ENCODE measurements around the gene GNAT1. TPM values are rescaled to one million over a fixed set of nuclear protein-coding genes. Genes with fewer than 3 reads are reported as not detected.

GNAT1 gene
- total RNA-seq, 4 donors from 2014 or later: not detected

DNA sequence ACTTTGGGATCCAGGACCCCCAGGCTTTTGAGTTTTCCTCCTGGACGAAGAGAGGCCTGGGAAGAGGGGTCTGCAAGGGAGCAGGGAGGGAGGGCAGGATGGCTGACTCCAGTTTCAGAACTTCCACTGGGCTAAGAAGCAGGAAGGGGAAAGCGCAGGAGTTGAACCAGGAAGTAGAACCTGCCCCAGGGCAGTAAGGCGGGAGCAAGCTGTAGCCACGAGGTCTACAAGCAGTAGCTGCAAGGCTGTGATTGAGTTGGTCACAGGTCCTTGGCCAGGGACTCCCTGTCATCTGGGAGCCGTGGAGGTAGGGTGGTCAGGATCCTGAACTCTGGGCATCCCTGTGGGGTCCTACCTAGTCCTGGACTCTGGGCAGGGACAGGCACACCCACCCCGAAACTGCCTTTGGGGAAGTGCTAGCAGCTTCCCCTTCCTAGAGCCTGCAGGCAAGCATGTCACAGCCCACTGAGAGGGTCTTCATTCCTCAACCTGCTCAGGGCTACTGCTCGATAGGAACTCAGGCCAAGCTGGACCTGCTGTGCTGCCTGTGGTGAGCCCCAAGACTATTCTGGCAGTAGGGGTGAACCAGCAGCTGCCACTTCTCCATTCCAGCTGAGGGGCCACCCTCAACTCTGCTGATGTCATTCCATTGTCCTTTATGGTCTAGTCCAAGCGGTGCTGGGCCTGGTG, 38.8 kb downstream of the GNAT1 start:
- H3K27ac ChIP-seq: no peak overlapping the region
- no peaks in the 10 kb centered on the region for H3K27me3 ChIP-seq
- 86 to 94% methylated on average over 6 to 7 of the region's 8 CpGs for WGBS, 2 donors
- no peak for DNase-seq
- intact Hi-C loops (cut with DNase I): no loop called here
- H3K4me1 ChIP-seq: peaks cover 15 to 23% of the 10 kb centered on the region in 2 donors
- TF ChIP-seq POLR2A (IDR thresholded peaks at IDR 0.05): no peak
- TF ChIP-seq, protein P1, sequence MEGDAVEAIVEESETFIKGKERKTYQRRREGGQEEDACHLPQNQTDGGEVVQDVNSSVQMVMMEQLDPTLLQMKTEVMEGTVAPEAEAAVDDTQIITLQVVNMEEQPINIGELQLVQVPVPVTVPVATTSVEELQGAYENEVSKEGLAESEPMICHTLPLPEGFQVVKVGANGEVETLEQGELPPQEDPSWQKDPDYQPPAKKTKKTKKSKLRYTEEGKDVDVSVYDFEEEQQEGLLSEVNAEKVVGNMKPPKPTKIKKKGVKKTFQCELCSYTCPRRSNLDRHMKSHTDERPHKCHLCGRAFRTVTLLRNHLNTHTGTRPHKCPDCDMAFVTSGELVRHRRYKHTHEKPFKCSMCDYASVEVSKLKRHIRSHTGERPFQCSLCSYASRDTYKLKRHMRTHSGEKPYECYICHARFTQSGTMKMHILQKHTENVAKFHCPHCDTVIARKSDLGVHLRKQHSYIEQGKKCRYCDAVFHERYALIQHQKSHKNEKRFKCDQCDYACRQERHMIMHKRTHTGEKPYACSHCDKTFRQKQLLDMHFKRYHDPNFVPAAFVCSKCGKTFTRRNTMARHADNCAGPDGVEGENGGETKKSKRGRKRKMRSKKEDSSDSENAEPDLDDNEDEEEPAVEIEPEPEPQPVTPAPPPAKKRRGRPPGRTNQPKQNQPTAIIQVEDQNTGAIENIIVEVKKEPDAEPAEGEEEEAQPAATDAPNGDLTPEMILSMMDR (IDR thresholded peaks at IDR 0.05): no peak
- no peak overlapping the region for H3K4me3 ChIP-seq (replicated peaks in 1 of 3)
- H3K9me3 ChIP-seq: no peaks in the 10 kb centered on the region
- H3K36me3 ChIP-seq: no peaks in the 10 kb centered on the region

DNA sequence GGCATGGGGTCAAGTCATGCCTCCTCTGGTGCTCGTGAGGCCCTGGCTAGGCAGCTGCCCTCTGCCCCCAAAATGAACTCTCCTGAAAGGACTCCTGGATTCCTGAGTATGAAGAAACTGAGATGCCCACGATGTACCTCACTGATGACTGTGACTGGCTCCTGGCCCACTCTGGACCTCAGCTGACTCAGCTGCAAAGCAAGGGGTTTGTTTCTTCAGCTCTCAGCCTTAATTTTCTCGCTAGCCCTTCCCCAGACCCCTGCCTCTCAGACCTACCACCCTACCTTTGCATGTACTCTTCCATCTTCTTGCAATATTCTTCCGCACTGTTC, 39.4 kb downstream of the GNAT1 start:
- Histone ChIP-seq H3K4me1 (peaks cover 15 to 26% of the 10 kb centered on the region in 2 donors), H3K27me3 (no peaks in the 10 kb centered on the region), H3K4me3 (replicated peaks in 1 of 3) (no peak overlapping the region), H3K9me3 (no peaks in the 10 kb centered on the region), H3K27ac (no peak overlapping the region), H3K36me3 (no peaks in the 10 kb centered on the region)
- WGBS, 2 donors: 87 to 89% methylated on average over 3 to 4 of the region's 4 CpGs
- no peak for DNase-seq
- intact Hi-C loops (cut with DNase I): no loop called here
- TF ChIP-seq POLR2A (IDR thresholded peaks at IDR 0.05): no peak

DNA sequence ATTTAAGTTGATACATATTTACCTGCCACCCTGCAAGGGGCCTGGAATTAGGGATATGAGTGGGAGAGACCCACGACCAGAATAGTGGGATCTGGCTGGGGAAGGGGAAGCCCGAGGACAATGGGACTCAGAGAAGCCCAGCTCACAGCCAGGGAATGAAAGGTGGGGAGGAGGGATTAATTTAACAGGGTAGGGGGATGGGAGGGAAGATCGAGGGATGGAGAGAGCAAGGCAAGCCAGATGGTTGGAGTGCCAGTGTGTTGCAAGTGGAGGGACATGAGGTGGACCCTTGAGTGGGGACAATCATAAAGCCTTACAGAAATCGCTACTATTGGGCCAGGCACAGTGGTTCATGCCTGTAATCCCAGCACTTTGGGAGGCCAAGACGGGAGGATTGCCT, 40.2 kb downstream of the GNAT1 start:
- WGBS, 2 donors: 66 to 72% methylated on average over 5 of the region's 5 CpGs
- Histone ChIP-seq H3K36me3 (no peaks in the 10 kb centered on the region), H3K27me3 (no peaks in the 10 kb centered on the region), H3K9me3 (no peaks in the 10 kb centered on the region), H3K4me3 (replicated peaks in 1 of 3) (no peak overlapping the region), H3K27ac (no peak overlapping the region), H3K4me1 (peaks cover 10 to 22% of the 10 kb centered on the region in 2 donors)
- no peak for DNase-seq
- intact Hi-C loops (cut with DNase I): no loop called here
- TF ChIP-seq, protein P1 (IDR thresholded peaks at IDR 0.05): no peak

DNA sequence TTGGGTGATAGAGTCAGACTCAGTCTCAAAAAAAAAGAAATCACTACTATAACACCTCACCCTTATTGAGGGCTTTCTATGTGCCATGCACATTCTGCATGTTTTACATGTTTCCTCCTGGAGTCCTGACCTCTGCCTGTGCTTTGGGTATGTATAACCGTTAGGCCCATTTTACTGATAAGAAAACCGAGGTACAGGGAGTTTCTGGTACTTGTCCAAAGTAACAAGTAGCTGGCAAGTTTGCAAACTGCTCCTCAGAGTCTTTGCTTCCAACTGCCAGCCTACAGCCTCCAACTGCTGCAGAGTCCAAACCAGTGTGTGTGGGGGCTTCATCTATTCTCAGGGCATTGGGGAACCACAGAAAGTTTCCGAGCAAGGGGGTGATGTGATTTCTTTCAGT, 40.9 kb downstream of the GNAT1 start:
- intact Hi-C loops (cut with DNase I): no loop called here
- no peaks in the 10 kb centered on the region for H3K27me3 ChIP-seq
- H3K4me1 ChIP-seq: peaks cover 8 to 15% of the 10 kb centered on the region in 2 donors
- H3K27ac ChIP-seq: no peak overlapping the region
- H3K36me3 ChIP-seq: no peaks in the 10 kb centered on the region
- 81 to 84% methylated on average over 3 of the region's 3 CpGs for WGBS, 2 donors
- H3K4me3 ChIP-seq (replicated peaks in 1 of 3): no peak overlapping the region
- no peaks in the 10 kb centered on the region for H3K9me3 ChIP-seq
- no peak for DNase-seq
- TF ChIP-seq POLR2A (IDR thresholded peaks at IDR 0.05): no peak
- TF ChIP-seq, protein P1 (IDR thresholded peaks at IDR 0.05): no peak

DNA sequence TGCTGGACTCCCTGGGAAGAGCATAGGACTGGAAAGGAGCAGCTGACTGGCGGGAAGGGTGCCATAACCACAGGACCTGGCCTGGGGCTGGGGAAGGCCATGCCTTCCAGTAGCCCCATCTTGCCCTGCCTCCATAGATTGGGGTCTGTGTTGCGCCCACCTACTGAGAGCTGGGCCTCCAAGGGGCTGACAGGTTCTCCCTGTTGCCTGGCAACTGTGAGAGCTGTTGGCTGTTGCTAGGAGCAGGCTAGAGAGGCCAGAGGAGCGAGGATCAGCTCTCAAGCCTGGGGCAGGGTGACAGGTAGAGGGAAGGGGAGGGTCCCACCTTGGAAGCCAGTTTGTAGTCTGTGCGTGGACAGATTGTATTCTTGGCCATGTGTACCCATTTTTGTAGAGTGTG, 41.8 kb downstream of the GNAT1 start:
- no peak for TF ChIP-seq POLR2A (IDR thresholded peaks at IDR 0.05)
- TF ChIP-seq, protein P1 (IDR thresholded peaks at IDR 0.05): no peak
- H3K9me3 ChIP-seq: no peaks in the 10 kb centered on the region
- no peak for DNase-seq
- intact Hi-C loops (cut with DNase I): no loop called here
- no peaks in the 10 kb centered on the region for H3K27me3 ChIP-seq
- peaks cover 12% of the 10 kb centered on the region in 2 donors for H3K4me1 ChIP-seq
- WGBS, 2 donors: 84 to 89% methylated on average over 4 of the region's 4 CpGs
- no peak overlapping the region for H3K27ac ChIP-seq
- no peak overlapping the region for H3K4me3 ChIP-seq (replicated peaks in 1 of 3)
- H3K36me3 ChIP-seq: no peaks in the 10 kb centered on the region

Measured in thyroid gland (tissue), 4 donors.